GM18520 (cell line): ENCODE measurements around the gene ABI3.
"Not testable (repeated sequence)": the region's sequence is repeated elsewhere in the genome, so short reads cannot be mapped to it uniquely, and the experiment has no call there.

Experiments
- ATAC-seq: cut with Tn5 transposase; IDR thresholded peaks from one replicate; pipeline ENCODE4 v1.9.1; 2021; ENCODE audit not compliant: unreplicated experiment

Gene ABI3

DNA sequence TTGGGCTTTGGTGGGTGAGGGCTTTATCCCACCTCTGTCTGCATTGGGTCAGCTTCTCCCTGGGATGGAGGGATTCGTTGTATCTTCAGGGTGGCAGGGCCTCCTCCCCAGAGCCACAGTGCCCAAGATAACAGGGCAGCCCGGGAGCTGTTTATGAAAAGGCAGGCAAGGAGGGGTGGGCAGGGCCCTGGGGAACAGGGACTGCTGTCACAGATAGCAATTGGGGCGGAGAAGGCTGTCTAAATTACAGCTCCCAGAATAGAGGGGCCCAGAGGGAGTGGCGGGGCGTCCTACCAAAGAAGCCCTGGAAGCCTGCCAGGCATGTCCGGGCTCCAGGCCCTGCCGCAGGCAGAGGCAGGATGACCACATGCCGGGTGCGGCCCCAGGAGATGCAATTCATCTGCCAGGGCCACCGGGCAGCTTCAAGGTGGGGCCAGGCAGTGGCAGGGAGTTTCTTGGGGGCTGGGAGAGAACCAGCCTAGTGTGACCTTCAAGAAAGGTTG, 38.8 kb downstream of the ABI3 start:
- ATAC-seq: no peak

DNA sequence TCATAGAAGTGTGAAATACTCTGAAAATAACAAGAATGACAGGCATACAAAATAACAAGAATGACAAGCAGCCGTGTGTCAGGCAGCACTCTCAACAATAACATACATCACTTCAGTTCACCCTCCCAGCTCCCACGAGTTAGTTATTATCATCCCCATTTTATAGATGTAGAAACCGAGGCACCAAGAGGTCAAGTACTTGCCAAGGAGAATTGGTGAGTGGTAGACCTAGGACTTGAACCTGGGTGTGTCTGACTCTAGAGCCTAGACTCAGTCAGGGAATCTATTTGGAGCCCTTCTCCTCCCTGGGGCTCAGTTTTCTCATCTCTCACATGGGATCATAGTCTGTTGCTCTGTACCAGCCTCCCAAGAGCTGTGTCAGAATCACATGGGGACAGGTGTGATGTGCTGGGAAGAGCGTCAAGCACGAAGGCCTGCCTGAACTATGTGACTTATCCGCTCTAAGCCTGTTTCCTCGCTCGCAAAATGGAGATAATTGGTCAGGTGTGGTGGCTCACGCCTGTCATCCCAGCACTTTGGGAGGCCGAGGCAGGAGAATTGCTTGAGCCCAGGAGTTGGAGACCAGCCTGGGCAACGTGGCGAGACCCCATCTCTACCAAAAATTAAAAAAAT, 39.5 kb downstream of the ABI3 start:
- no peak for ATAC-seq

- ATAC-seq: no peak
Measured at GRCh38 chr17:49252148-49252695, 41.7 kb downstream of the ABI3 start.

DNA sequence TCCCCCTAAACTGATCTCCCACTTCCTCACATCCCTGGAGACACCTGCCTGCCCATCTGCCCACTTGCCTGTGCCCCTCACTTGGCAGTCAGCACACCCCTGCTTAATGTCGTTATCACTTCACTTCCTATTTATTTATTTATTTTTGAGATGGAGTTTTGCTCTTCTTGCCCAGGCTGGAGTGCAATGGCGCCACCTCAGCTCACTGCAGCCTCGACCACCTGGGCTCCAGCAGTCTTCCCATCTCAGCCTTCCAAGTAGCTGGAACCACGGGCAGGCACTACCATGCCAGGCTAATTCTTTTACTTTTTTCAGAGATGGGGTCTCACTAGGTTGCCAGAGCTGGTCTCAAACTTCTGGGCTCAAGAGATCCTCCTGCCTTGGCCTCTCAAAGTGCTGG, 43.6 kb downstream of the ABI3 start:
- no peak for ATAC-seq

DNA sequence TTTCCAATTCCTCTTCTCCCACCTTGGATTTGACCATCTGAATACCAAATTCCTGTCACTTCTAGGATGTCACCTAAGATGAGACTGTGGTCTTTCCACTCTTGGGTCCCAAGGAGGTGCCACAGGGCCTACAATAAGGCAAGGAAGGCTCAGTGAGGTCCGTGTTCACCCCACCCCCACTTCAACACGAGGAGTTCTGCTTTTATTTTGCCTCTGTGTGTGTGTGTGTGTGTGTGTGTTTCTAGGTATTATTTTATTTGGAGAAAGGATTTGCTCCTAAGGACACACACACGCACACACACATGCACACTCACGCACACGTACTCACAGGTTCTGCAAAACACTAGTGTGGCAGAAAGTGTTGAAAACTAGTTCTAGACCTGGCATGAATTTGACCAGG, 44.6 kb downstream of the ABI3 start:
- no peak for ATAC-seq

- no peak for ATAC-seq
Measured at GRCh38 chr17:49258394-49258793, 47.9 kb downstream of the ABI3 start.

DNA sequence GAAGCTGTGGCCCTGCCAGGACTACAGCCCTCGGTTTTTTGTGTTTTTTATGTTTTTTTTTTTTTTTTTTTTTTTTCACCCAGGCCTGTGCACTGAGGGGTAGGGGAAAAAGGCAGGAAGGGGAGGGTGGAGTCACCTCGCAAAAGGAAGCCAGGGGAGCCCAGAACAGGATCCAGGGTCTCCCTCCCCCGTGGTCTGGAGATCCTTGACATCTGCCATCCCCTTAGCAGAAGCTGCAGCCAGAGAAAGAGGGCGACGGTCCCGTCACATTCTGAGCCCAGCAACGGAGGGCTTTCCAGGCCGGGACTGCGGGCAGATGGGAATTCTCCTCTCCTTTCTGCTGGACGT, 49.1 kb downstream of the ABI3 start:
- ATAC-seq: no peak

- no peak for ATAC-seq
Measured at GRCh38 chr17:49260011-49260816, 49.7 kb downstream of the ABI3 start.

- ATAC-seq: no peak
Measured at GRCh38 chr17:49260817-49261291, 50.3 kb downstream of the ABI3 start.

DNA sequence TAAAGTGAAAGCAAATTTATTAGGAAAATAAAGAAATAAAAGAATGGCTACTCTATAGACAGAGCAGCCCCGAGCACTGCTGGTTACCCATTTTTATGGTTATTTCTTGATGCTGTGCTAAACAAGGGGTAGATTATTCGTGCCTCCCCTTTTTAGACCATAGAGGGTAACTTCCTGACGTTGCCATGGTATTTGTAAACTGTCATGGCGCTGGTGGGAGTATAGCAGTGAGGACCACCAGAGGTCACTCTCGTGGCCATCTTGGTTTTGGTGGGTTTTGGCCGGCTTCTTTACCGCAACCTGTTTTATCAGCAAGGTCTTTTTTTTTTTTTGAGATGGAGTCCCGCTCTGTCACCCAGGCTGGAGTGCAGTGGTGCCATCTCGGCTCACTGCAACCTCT, 51.0 kb downstream of the ABI3 start:
- ATAC-seq: not testable (repeated sequence)

DNA sequence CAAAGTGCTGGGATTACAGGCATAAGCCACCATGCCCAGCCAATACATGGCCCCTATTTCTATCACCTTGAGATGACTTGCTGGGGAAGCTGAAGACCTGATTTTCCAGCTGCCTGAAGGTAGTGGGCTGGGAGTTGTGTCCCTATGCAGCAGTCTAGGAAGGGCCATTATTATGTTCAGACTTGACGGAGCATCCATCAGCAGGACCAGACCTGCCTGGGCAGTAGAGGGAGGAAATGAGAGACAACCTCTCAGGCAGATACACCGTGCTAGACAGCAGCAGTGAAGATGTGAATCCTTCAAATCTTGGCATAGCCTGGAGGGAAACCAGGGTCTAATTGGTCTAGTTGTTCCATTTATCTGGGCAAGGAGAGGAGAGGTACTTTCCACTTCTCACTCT, 55.7 kb downstream of the ABI3 start:
- ATAC-seq: no peak

DNA sequence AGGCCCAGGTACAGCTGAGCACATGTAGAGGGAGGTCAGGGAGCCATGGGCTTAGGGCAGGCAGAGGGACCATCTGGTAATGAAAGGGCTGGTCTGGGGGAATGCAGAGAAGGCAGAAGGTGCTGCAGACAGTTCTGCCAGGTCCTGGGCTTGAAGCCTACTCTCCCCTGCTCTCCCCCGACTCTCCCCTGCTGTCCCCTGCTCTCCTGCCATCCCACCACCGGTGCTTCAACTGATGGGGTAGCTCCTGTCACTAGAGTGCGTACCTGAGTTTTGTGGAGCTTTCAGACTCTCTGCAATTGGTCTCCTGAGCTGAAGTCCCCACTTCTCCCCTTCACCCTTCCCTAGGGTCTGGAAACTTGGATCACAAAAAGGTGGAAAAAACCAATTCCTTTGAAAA, 57.4 kb downstream of the ABI3 start:
- ATAC-seq: no peak

GRCh38 chr17:49269356-49269755, 58.8 kb downstream of the ABI3 start:
- no peak for ATAC-seq
